Measurements from ENCODE around the gene ITPR2. TPM values are rescaled to one million over a fixed set of nuclear protein-coding genes. Genes with fewer than 3 reads are reported as not detected.
"Not testable (repeated sequence)": the region's sequence is repeated elsewhere in the genome, so short reads cannot be mapped to it uniquely, and the experiment has no call there.

Gene ITPR2
- total RNA-seq, 1 experiment from 2014 or later = 19.2 TPM

DNA sequence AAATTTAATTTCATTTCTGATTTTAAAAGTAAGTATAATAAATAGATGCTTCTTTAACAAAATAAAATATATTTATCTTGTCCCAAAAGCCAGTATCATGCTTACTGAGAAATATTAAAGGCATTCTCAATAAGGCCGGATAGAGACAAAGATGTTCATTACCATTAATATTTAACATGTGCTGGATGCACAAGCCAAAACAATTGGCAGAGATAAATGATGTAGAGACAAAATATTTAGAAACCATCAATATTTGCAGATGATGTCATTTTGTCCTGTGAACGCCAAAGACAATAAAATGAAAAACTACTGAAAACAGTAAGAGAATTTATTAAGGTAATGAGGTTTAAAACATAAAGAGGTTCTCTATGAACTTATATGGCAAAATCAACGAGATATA is 313.5 kb downstream of the ITPR2 start:
- DNase-seq (ENCODE audit: low read depth) = no peak

DNA sequence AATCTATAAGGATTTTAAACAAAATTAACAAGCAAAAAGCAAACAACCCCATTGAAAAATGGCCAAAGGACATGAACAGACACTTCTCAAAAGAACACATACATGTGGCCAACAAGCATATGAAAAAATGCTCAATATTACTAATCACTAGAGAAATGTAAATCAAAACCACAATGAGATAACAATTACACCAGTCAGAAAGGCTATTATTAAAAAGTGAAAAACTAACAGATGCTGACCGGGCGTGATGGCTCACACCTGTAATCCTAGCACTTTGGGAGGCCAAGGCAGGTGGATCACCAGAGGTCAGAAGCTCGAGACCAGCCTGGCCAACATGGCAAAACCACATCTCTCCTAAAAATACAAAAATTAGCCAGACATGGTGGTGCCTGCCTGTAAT is 315.7 kb downstream of the ITPR2 start:
- DNase-seq (ENCODE audit: low read depth) = not testable (repeated sequence)

DNA sequence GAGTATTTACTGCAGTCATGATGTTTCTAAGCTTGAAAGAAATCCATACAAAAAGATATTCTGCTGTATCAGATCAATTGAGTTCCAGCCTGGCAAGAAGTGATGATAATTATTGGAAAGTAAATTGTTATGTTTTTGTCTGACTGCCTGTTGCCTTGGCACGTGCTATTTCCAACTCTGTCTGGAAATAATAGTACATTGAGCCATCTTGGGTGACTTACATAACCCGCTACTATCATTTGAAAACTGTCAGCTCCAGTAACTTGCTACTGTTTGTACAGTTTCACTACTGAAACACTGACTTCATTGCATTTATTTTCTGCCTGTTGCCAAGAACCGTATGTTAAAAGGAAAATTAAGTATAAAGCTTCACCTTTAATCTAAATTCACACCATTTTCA is 318.6 kb downstream of the ITPR2 start:
- DNase-seq (ENCODE audit: low read depth) = no peak

DNA sequence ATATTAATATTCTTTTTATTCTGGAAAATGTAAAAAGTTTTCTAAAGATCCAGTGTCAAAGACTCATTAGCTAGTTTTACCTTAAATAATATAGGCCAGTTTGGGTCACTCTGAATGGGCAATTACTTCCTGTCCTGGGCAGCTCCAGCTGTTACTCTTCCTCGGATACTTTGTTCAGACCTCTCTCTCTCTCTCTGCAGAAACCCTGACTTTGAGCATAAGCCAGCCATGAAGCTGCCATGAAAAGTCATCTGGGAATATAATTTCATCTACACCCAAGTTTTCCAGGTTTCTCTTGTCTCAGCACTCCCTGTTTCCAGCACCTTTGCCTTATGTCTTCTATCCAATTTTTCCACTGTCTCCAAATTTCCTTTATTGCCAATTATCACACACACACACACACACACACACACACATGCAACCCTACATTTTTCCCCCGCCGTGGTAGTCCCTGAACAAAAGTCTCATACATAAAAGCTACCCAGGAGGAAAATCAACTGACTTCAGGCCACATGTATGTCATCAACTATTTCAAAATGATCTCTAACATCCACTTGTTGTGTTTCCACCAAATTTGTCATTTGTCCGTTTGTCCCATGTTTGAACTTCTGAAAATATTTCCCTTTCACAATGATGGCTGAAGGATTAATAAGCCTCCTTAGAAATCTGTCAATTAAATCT is 319.5 kb downstream of the ITPR2 start:
- no peak for DNase-seq (ENCODE audit: low read depth)

DNA sequence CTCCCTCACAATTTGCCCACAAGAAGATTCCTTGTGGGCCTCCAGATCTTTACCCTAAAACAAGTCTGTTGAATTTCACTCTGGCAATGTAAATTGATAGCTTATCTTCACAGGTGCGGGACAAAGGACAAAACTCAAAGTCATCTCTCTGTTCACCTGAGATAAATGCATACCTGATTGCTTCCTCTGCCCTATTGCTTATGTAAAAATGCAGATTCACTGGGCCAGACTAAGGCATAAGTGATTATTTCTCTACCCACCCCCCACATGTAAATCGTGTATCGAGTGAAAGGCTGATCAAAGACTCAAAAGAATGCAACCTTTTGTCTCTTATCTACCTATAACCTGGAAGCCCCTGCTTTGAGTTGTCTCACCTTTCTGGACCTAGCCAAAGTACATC is 320.8 kb downstream of the ITPR2 start:
- no peak for DNase-seq (ENCODE audit: low read depth)

DNA sequence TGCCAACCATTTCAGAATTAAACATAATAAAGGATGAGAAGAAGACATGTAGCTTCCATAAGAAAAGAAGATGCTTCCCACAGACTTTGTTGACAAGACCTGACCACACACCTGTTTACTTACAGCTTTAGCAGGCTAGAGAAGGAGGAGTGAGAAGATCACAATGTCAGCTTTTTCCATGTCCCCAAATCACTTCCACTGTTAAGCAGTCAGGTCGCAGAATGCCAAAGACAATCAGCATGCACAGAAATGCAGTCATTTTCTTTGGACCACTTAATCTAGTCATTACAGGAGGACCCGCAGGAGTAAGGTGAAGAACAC is 322.7 kb downstream of the ITPR2 start:
- DNase-seq (ENCODE audit: low read depth) = no peak

DNA sequence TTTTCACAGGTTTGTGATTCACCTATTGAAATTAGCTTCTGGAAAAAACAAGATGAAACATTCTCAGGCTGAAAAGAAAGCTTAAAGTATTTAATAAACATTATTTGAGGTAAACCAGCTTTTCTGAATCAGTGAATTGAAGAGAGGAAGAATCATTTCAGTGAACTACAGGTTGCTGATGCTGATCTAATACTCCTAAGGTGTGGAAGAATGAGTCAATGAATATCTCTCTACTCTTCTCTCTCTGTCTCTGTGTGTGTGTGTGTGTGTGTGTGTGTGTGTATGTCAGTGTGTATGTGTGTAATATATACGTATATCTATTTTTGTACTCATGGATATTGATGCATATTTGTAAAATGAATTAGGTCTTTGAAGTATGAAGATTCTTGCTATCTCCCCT is 325.4 kb downstream of the ITPR2 start:
- no peak for DNase-seq (ENCODE audit: low read depth)

DNA sequence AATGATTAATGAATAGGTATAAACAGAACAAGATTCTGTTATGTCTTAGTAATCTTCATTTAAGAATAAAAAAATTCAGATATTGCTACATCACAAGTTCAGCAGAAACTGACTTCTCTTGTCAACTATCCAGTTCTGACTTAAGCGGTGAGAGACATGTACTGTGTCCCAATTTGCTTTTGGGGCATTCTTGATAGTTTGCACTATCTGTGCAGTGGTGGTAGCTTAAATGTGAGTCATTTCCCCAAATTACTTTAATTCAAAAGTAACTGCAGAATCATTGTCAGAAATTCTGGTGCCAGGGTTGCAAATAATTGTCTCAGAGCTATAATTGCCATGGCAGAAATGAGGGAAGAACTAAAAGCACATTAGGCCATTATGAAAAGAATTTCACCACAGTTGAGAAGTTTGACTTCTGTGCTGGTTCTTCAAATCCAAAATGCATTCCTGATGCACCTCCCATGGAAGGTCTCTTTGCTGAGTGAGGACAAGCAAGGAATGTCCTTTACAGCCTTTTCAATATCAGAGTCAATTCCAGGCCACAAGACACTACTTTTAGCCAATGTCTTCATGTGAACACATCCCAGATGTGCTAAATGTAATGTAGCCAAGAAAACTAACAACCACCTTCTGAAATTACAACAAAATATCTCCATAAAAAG is 332.9 kb downstream of the ITPR2 start:
- DNase-seq (ENCODE audit: low read depth) = no peak

DNA sequence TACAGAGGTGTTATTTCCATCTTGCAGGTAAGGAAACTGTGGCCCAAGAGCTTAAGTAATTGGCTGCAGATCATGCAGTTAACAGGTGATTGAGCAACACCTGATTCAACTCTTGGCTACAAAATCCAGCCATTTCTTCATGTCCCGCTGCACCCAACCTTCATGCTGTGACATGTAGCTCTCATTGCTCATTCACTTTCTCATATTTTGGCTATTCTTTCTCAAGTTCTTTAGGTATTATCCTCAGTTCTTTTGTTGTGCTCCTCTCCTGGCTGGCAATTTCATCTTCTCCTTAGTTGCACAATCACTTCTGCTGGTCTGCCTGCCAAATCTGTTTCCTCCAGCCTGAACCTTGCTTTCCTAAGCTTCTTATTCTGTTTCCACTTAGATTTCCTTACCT is 336.8 kb downstream of the ITPR2 start:
- DNase-seq (ENCODE audit: low read depth) = no peak

DNA sequence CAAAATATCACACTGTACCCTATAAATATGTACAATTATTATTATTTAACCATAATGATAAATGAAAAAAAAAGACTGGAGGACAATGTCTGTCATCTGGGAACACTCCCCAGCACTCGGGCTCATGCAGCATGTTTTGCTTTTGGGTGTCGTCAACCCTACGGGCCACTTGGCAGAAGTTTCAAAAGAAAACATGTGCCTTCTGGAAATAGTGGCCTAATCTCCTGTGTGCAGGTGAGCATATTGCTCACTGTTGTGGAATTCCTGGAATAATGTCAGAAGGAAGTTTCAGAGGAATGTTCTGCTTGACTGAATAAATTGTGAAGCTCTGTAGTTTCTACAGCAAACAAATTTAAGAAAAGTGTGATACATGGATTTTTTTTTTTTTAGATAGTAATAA is 339.3 kb downstream of the ITPR2 start:
- DNase-seq (ENCODE audit: low read depth) = peak; percentile 2

DNA sequence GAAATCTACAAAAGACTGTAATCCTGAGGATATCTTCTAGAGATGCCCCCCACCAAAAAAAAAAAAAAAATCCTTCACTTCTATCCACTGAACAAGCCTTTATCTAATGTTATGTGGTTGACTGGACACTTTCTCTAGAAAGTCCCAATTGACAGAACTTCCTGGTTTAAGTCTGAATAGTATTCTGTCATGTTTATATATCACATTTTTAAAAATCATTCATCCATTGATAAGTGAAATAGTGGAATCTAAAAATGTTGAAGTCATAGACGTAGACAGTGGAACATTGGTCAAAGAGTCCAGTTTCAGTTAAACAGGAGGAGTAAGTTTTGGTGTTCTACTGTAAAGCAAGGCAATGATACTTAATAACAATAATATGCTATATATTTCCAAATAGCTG is 340.6 kb downstream of the ITPR2 start:
- DNase-seq (ENCODE audit: low read depth) = no peak

DNA sequence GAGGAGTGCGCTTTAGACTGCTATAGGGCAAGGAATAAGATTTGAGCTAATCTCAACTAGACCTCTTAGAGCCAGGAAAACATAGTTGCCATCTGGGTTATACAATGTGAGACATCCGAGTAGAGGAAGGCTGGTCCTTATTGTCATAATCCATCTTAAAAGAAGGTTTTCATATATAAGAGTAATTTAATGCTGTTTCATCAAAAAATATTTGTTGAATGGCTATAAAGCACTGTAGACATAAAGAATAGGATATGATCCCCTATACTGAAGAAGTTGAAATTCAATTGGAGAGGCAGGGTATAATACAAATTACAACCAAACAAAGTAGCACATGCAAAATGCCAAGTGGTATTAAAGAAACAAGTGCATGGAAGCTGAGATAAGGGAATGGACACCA is 343.1 kb downstream of the ITPR2 start:
- no peak for DNase-seq (ENCODE audit: low read depth)

DNA sequence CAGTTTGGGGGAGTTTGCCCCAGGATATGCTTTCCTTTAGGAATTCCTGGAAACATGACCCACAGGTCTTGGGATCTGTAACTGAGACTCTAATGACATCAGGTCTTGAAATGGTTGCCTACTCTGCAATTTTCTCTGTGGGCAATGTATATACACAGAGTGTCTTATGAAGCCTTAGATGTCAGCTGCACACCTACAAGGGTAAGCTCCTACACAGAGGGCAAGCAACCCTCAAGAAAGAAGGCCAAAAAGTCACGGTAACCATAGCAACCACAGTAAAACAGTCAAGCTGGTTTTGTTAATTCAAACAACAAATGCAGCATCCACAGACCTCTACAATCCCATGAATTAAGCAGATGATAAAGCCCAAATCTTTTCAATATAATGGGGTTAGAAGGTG is 344.6 kb downstream of the ITPR2 start:
- no peak for DNase-seq (ENCODE audit: low read depth)

DNA sequence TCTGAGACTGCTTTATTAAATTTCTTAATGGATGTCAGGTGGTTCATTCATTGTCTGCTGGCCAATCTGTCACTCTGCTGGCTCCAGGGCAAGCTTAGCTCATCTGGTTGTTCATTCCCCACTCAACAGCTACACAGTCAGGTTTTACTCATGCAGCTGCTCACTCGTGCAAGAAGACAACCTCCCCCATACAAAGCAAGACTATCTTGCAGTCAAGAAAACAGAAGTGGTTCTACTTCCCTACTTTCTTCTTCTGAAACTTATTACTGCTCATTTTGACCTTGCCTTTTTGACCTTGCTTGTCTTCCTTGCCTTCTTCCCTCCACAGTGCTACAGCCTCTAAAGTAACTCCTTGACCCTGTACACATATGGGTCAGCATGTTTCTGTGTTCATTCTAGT is 359.7 kb downstream of the ITPR2 start:
- DNase-seq (ENCODE audit: low read depth) = no peak

DNA sequence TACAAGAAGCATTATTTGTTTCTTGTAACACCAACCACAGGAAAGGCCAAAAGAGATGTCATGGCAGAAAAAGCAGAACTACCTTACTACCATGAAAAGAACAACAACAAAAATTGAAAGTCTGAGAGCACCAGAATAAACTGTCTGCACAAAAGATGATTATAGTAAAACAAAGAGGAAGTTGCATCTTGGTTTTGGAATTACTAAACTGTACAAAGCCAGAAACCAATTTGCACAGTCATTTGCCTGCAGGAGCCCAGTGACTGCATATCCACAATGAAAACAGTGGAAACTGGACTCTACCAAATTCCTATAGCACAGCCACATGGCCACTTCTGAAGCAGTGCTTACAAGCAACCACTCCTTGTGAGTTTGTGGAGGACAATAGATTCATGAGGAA is 361.4 kb downstream of the ITPR2 start:
- DNase-seq (ENCODE audit: low read depth) = peak; percentile 12

DNA sequence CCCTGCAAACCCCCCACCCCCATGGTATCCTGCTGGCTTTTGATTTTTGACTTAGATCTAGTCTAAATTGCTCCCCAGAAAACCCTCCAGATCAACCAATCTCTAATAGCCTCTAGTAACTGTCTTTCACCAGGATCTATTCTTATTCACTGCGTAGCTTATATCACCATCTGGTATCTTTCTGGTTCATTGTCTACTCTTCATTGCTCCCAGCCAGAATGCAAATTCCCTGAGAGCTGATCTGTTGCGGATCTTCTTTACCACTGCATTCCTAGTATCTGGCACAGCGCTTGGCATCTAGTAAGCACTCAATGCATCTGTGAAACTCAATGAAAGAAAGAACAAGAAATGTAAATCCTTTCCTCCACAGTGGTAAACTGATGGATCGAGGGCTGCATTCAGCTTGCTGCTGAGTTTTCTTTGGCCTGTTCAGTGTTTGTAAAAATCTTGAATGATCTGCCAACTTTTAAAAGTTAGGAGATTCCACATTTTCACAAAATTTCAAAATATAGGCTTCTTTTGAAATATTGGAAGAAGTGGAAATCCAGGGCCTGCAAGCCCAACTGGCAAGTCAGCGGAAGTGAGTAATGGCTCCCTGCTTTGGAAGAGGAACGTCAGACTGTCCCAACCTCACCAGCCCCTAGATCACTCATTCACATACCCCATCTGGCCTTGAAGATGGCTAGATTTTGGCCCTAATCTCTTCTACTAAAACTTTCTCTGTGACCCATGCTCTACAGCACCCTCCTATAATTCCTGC is 363.4 kb downstream of the ITPR2 start:
- DNase-seq (ENCODE audit: low read depth) = no peak

DNA sequence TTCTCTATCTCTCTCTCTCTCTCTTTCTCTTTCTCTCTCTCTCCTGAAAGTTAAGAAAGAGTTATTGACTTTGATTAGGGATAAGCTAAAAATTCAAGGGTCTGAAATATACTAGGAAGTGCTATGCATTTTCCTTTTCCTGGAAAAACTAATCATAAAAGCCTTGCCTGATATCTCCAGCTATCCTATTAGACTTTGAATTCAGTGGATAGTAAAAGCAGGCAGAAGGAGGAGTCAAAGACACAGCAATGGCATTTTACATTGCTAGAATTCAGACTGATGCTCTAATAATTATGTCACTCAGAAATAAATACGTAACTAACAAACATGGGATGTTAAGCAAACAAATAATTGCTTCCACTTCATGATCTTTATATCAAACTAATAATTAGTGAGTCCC is 365.6 kb downstream of the ITPR2 start:
- no peak for DNase-seq (ENCODE audit: low read depth)

DNA sequence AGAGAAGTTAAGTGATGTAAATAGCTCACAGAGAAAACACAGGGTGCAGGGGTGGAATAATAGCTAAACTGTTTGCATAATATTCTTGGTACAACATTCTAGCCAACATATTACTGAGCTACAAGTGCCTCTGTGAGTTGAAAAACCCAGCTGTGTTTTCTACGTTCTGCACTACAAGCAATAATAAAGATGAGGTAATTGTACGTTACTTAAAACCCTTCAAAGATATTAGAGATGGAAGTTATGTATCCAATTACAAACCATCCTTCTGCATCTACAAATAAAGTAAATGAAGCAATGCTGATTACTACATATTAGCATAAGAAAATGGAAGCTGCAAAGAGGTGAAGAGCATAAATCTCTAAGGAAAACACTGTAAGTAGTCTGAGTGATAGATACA is 366.3 kb downstream of the ITPR2 start:
- DNase-seq (ENCODE audit: low read depth) = no peak

DNA sequence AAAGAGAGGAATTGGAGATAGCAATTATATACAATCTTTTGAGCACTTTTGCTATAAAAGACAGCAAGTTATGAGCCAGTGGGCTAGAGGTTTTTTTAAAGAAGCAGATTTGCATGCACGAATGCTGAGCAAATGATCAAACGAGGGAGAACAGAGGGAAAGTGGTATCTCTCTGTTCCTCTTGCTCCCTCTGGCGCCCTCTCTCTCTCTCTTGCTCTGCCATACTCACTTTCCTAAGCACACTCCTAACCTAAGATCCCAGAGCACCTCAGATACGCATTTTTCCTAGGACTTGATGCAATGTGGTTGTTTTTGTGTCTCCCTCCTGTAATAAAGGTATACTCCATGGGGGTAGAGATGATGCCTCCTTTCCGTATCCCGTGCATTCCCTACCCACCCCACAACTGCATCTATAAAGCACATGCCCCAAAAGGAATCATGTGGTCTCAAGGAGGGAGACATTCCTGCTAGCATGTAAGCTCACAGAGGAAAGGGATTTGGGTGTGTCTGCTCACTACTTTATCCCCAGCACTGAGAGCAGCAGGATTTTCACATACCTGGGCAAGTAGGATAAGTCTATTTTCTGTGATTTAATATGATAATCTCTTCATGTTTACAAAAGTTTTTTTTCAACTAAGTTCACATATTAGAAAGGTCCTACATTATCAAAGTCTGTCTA is 367.4 kb downstream of the ITPR2 start:
- DNase-seq (ENCODE audit: low read depth) = peak; percentile 15

DNA sequence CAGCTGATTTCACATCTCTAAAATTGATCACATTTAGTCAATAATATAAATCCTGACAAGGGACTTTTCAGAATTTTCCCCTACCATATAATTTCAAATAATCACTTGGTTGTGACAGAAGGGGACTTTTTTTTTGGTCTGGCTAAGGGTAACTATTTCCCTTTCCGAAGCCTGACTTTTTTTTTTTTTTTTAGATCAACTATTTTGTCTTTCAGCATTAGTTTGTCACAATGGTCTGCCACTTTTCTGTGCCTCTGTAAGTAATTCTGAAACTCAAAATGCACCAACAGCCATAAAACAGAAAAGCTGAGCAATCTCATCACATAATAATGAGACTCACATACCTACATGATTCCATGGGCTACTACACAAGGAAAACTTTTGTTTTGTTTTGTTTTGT is 371.2 kb downstream of the ITPR2 start:
- no peak for DNase-seq (ENCODE audit: low read depth)

DNA sequence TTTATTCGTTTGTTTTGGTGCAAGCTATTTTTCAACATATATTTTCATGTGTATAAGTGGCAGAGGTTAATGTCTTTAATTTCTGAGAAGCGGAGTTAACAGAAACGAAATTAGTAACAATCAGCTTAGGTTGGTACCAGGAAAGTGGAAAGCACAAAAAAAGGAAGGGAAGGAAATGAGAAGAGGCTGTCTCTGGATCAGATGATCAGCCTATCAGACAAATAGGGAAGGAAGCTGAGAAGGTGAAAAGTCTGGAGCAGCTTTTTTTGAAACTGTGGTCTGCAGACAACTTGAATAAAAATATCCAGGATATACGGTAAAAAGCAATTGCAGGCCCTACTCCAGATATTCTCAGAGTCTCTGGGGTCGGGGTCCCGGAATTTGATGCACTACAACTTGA is 372.6 kb downstream of the ITPR2 start:
- DNase-seq (ENCODE audit: low read depth) = no peak

DNA sequence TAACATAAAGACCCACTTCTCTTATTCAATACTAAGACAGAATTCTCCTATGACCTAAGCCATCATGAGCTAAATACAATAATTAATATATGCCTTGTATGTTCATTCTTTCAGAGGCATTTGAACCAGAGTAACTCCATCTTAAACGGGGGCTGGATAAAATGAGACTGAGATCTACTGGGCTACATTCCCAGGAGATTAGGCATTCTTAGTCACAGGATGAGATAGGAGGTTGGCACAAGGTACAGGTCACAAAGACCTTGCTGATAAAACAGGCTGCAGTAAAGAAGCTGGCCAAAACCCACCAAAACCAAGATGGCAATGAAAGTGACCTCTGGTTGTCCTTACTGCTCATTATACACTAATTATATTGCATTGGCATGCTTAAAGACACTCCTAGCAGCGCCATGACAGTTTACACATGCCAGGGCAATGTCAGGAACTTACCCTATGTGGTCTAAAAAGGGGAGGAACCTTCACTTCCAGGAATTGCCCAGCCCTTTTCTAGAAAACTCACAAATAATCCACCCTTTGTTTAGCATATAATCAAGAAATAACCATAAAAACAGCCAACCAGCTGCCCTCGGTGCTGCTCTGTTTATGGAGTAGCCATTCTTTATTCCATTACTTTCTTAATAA is 376.9 kb downstream of the ITPR2 start:
- peak; percentile 27 for DNase-seq (ENCODE audit: low read depth)

All from Daoy (cell line).